Esophagus squamous epithelium (tissue), 5 donors: ENCODE results near the gene ZNF678. TPM values are rescaled to one million over a fixed set of nuclear protein-coding genes. Genes with fewer than 3 reads are reported as not detected.

Experiments used
- DNase-seq: peaks from one replicate; lab custom pipeline; 2025; lab: John Stamatoyannopoulos, UW
- H3K27ac ChIP-seq, 4 donors: fragments of 200-600 bp; sonication (generic); one replicate each; pipeline ENCODE4 v1.5.1; 2016 to 2019; ENCODE audit warnings: mild to moderate bottlenecking in 1 of 4
- H3K27me3 ChIP-seq, 4 donors: fragments of 200-600 bp; sonication (generic); 1 replicate in 3 of 4; 2 replicates in 1 of 4; pipeline versions ENCODE4 v1.5.1 to v1.6.0; 2017 to 2021; ENCODE audit warnings: antibody characterized with exemption in 1 of 4
- H3K36me3 ChIP-seq, 3 donors: fragments of 200-600 bp; sonication (generic); one replicate each; pipeline ENCODE4 v1.5.1; 2016 to 2019
- H3K4me1 ChIP-seq, 3 donors: fragments of 200-600 bp; sonication (generic); one replicate each; pipeline ENCODE4 v1.5.1; 2017 to 2019
- H3K4me3 ChIP-seq, 4 donors: fragments of 200-600 bp; sonication (generic); 1 replicate in 3 of 4; 2 replicates in 1 of 4; pipeline ENCODE4 v1.5.1; 2016 to 2019; ENCODE audit warnings: mild to moderate bottlenecking in 2 of 4, moderate library complexity in 1 of 4
- H3K9me3 ChIP-seq, 3 donors: fragments of 200-600 bp; sonication (generic); one replicate each; pipeline ENCODE4 v1.5.1; 2016 to 2019
- CTCF ChIP-seq, 6 experiments: fragments of 450-650 bp in 4 of 6; fragments of 200-600 bp in 2 of 6; sonication (generic) in 2 of 6; IDR thresholded peaks; one replicate each; pipeline ENCODE4 v1.5.1; 2016 to 2019; ENCODE audit warnings: antibody characterized with exemption in 6 of 6, mild to moderate bottlenecking in 4 of 6, moderate library complexity in 4 of 6
- POLR2A ChIP-seq, 4 donors: fragments of 450-650 bp; IDR thresholded peaks; one replicate each; pipeline ENCODE4 v1.6.1; 2017; ENCODE audit warnings: antibody characterized with exemption in 4 of 4, mild to moderate bottlenecking in 4 of 4, moderate library complexity in 3 of 4
- WGBS, 2 donors: methylation state at CpG; one replicate each; pipeline ENCODE4 v1.1.5; 2018; 5-methylcytosine and 5-hydroxymethylcytosine counted together
- intact Hi-C: fragments of 100-400 bp; cut with DNase I; formaldehyde crosslinking; loops from one replicate; pipeline ENCODE4 v1.15.0; 2022
- total RNA-seq, 4 donors: library from RNA; depleted of rRNA; stranded (reverse); fragments of >200 nt; gene quantifications; one replicate each; pipeline ENCODE4 v1.1.0, GENCODE V29; 2016
- donor health status: DM: yes; HTN: yes; CAD: no.

Gene ZNF678
- total RNA-seq, 4 donors from 2014 or later = 1.5 to 7.6 (median 3.2) TPM

- no peak overlapping the region for H3K4me3 ChIP-seq
- peaks cover 0 to 28% (median 0%) of the 10 kb centered on the region in 3 donors for H3K36me3 ChIP-seq
- H3K27ac ChIP-seq = no peak overlapping the region
- peaks cover 0 to 85% (median 26%) of the 10 kb centered on the region in 3 donors for H3K9me3 ChIP-seq
- no peak for DNase-seq
- 56 to 90% methylated on average over 1 of the region's 1 CpG for whole genome bisulfite sequencing, 2 donors
- no peaks in the 10 kb centered on the region for H3K4me1 ChIP-seq
- TF ChIP-seq CTCF (IDR thresholded peaks at IDR 0.05) (no peak), POLR2A (IDR thresholded peaks at IDR 0.05) (no peak)
- no peaks in the 10 kb centered on the region for H3K27me3 ChIP-seq
- intact Hi-C loops = no loop called here
Observed at GRCh38 chr1:227621211-227621610, 57.9 kb downstream of the ZNF678 start.

DNA sequence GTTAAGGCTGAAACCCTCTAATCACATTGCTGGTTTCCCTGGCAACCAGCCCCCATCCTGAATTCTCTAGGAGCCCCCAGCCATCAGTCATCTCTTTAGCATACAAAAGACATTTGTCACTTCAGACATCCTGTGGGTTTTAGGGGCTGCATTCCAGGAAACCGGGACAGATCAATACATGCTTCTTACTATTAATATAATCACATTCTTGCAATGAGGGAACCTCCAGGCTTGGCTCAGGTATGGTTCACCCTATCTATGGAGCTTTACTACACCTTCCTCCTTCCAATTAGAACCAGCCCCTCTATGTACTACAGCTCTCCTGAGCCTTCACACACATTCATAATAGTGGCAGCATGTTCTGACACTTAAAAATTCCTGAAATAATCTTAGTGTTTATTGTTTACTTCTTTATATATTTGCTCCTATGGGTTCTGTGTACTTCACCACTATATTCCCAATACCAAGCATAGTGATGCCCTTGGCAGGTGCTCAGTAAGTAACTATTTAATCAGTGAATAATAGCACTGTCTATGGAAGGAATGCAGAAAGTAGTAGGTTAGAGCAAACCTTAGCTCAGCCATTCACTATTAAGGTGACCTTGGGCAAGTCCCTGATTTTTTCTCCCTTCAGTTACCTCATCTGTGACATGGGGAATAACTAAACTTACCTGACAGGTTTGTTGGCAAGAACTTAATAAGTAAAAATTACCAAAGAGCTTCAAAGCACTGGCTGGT lies 59.6 kb downstream of the ZNF678 start:
- no peaks in the 10 kb centered on the region for H3K27me3 ChIP-seq
- no peak overlapping the region for H3K4me3 ChIP-seq
- H3K36me3 ChIP-seq = peaks cover 0 to 25% (median 0%) of the 10 kb centered on the region in 3 donors
- H3K9me3 ChIP-seq = peaks cover 0 to 85% (median 32%) of the 10 kb centered on the region in 3 donors
- H3K4me1 ChIP-seq = no peaks in the 10 kb centered on the region
- WGBS, 2 donors = 92 to 93% methylated on average over 1 of the region's 1 CpG
- H3K27ac ChIP-seq = no peak overlapping the region
- no peak for TF ChIP-seq POLR2A (IDR thresholded peaks at IDR 0.05)
- TF ChIP-seq CTCF (IDR thresholded peaks at IDR 0.05) = no peak
- no peak for DNase-seq
- intact Hi-C loops = no loop called here

DNA sequence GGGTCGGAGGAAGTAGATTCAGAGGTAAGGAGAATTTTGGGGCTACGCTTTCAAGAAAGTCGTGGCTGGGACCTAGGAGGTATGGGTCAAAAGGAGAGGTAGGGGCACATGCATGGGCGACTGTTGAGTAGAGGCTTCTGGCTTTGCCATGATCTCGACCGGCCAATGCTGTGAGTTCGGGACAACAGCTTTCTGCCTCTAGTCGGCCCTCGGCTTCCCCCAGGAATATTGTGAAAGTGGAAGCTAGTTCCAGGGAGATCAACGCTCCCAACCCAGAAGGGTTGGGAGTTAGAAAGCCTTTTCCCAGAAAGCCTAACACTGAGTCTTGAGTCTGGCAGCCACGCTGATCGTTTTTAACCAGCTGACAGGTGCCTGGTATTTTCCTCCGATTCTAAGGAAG lies 69.0 kb downstream of the ZNF678 start:
- TF ChIP-seq CTCF (IDR thresholded peaks at IDR 0.05) (no peak), POLR2A (IDR thresholded peaks at IDR 0.05) (no peak)
- DNase-seq = no peak
- Histone ChIP-seq H3K4me1 (no peaks in the 10 kb centered on the region), H3K27ac (no peak overlapping the region), H3K36me3 (peaks cover 0 to 41% (median 0%) of the 10 kb centered on the region in 3 donors), H3K4me3 (no peak overlapping the region), H3K9me3 (peaks cover 0 to 99% (median 64%) of the 10 kb centered on the region in 3 donors), H3K27me3 (no peaks in the 10 kb centered on the region)
- 88 to 91% methylated on average over 13 of the region's 13 CpGs for WGBS, 2 donors
- intact Hi-C loops = no loop called here

- no peak for DNase-seq
Observed at GRCh38 chr1:227635596-227635995, 72.2 kb downstream of the ZNF678 start.

More at GRCh38 chr1:227635596-227635995, 72.2 kb downstream of the ZNF678 start:
- H3K27ac ChIP-seq = no peak overlapping the region
- no peaks in the 10 kb centered on the region for H3K27me3 ChIP-seq
- peaks cover 0 to 100% (median 84%) of the 10 kb centered on the region in 3 donors for H3K9me3 ChIP-seq
- 94 to 98% methylated on average over 6 to 9 of the region's 9 CpGs for WGBS, 2 donors
- H3K36me3 ChIP-seq = peaks cover 0 to 35% (median 0%) of the 10 kb centered on the region in 3 donors
- H3K4me1 ChIP-seq = no peaks in the 10 kb centered on the region
- TF ChIP-seq CTCF (IDR thresholded peaks at IDR 0.05) = no peak
- no peak for TF ChIP-seq POLR2A (IDR thresholded peaks at IDR 0.05)
- intact Hi-C loops = no loop called here
- H3K4me3 ChIP-seq = no peak overlapping the region
